ENCODE data around the gene MAP4K4.

MAP4K4 gene

DNA sequence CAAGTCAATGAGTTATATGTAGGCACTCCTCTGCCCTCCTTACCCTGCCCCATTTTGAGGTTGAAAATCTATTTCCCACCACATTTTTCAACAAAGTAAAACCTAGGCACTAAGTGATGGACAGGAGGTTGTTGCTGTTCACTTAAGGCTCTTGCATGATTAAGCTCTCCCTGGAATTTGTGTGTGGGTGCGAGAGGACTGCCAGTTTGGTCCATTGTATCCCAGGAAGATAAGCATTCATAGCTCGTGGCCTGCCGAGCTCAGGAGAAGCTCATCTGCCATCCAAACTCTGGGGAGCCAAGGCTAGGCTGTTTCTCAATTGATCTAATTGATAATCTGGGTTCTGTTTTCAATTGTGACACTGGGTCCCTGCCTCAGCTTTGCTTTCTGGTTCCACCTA is 4.7 kb upstream of the MAP4K4 start:
- DNase-seq (ENCODE audit: low read depth in 3 of 3): no peak

DNA sequence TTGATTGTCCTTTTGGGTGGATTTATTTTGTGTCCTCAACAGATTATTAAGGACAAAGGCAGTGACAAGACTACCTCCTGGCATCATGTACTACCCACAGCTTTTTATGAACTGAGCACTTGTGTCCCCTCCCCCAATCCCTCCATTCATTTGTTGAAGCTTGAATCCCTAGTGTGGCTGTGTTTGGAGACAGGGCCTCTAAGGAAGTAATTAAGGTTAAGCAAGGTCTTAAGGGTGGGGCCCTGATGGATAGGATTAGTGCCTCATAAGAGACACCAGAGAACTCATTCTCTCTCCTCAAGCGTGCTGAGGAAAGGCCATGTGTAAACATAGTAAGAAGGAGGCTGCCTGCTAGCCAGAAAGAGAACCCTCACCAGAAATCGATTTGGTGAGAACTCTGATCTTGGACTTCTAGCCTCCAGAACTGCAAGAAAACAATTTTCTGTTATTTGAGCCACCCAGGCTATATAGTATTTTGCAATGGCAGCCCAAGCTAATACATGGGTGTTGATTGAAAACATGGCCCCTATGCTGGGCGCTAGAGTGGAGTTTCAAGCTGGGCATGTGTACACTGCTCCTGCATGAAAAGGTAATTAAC is 3.4 kb upstream of the MAP4K4 start:
- no peak for DNase-seq (ENCODE audit: low read depth in 3 of 3)

GRCh38 chr2:101696272-101697123 is 1.0 kb upstream of the MAP4K4 start:
- DNase-seq (ENCODE audit: low read depth in 3 of 3): no peak

GRCh38 chr2:101698014-101698843 is 722 bp downstream of the MAP4K4 start:
- DNase-seq (ENCODE audit: low read depth in 3 of 3): no peak

GRCh38 chr2:101698844-101699754 is 1.6 kb downstream of the MAP4K4 start:
- DNase-seq (ENCODE audit: low read depth in 3 of 3): no peak

DNA sequence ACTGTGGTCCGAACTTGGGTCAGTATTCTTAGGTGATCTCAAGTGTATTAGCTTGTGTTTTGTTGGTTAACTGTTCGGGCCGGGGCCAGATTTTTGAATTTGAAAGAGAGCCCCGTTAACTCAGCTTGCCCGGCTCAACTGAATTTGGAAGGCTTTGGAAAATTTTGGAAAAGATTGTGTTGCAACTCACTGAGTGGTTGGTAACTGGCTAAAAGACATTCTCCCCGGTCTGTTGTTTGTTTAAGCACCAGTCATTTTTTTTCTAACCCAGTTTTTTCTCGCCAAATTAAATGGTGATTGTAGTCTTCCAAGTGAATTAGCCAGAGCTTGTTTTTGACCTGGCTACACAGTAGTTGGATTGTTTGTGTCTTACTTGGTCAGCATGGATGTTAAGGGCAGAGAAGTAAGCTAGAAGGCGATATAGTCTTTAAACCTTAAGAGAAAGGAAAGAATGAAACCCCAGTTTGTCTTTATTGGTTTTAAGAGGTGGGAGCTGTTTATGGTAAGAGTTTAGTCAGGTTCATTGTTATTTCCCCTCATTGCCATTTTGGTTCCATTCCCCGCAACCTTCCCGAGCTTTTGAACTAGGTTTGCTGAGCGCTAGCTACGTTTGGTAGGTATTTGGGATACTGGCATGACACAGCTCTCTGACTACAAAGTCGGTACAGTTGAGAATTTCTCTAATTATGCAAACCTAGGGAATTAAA is 2.4 kb downstream of the MAP4K4 start:
- DNase-seq (ENCODE audit: low read depth in 3 of 3): no peak

DNA sequence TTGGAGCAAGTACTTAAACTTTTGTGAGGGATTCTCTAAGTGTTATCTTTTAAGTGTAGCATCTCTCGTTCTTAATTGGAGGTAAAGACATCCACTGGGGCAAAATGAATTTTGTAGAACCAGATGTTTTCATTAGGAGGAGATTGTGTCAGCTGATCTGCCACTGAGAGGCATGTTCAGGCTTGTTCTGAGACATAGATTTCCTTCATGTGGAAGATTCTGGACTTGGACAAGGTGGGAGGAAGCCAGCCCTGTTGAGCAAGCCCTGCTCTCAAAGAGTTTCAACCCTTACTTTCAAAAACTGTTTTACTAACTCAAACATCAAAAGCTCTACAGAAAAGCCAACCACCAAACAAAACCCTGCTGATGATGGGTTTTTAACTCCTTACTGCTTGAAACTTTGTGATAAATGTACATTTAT is 6.5 kb downstream of the MAP4K4 start:
- no peak for DNase-seq (ENCODE audit: low read depth in 3 of 3)

DNA sequence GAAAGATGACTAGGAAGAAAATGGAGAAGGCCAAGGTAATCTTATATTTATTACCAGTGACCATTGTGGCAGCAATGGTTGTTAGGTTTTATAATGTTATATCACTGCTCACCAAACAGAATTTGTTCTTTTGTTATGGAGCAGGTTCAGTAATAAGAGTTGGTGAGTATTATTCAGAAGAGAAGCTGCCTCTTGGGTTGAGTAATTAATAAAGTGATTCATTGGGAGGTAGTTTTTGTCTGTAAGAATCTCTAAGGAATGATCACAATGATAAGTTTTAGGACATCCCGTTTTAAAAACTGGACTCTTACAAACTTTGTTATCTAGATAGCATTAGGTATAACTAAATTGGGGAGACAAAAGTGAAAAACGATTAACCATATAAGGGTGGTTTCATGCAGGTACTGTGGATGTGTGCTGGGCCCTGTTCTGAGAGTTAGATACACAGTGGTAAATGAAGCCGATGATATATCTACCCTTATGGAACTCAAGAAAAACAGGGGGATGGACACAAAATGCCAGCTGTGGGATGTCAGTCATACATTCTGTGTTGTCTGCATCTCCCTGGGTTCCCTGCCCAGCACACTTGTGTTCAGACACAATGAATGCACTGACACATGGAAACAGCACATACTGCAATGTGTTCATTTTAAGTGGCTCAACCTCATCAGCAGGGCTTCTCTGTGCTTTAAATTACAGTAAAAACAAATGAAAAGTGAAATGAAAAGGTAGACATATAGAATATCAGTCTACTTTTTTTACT is 7.5 kb downstream of the MAP4K4 start:
- DNase-seq (ENCODE audit: low read depth in 3 of 3): no peak

DNA sequence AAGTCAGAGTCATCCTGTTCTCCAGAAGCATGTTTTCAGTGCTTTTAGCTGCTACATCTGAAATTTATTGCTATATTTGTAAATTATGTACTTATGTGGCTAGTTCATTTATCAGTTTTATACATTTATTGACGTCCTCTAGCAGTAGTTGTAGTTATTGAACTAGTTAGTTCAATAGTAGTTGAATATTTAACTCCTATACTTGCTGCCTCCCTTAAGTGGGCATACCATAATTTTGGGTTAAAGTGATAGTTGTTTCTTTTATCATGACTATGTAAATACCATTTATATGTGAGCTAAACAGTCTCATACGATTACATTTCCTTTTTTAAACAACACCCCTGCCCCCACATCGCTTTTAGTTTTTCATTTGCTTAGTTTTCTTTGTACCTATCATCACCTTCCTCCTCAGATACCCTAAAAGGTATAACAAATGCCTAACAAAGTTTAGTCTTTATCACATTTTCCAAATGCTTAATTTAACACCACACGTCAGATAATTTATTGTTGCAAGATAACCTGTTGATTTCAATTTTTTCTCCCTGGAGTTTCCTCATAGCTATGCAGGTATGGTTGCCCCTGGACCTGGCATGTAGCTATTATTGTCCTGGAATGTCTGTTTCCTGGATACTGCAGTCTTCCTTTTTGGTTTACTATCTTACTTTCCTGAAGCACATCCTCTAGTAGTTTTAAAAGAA is 8.8 kb downstream of the MAP4K4 start:
- no peak for DNase-seq (ENCODE audit: low read depth in 3 of 3)

- DNase-seq (ENCODE audit: low read depth in 3 of 3): no peak
Observed at GRCh38 chr2:101706819-101707177, 9.3 kb downstream of the MAP4K4 start.

GRCh38 chr2:101710036-101710435 is 12.5 kb downstream of the MAP4K4 start:
- no peak for DNase-seq (ENCODE audit: low read depth in 3 of 3)

DNA sequence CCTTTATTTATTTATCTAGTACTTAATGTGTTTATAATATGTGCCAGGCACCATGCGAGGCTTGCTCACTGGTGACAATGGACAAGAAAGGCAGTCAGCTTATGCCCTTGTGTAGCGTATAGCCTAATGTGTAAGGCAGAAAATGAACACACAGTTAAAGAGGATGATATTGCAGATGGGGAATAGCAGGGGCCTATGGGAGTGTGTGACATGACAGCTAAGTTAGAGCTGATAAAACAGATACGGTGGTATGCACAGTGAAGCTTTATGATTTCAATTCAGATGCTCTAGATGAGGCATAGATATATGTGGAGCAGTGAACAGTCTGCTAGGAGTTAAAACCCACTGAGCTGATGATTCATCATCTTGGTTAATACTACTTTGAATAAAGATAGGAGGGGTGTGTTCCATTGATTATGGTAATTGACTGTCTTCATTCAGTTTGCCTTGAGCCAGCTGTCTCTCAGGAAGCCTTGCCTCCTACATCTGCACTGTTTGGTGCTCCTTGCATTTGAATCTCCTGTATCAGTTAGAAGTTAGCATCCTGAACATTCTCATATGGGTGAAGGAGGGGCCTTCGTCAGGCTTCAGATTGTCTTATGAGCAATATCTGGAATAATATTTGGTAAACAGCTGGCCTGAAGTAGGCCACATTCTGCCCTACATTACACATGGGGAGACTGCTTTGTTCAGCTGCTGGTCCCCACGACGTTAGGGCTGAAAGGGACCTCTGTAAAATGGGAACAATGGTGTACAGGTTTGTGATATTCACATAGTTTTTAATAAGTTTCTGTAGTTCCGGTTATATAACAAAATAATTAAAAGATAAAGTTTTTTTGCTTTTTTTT is 13.2 kb downstream of the MAP4K4 start:
- DNase-seq (ENCODE audit: low read depth in 3 of 3): no peak

- no peak for DNase-seq (ENCODE audit: low read depth in 3 of 3)
Observed at GRCh38 chr2:101714118-101714517, 16.6 kb downstream of the MAP4K4 start.

DNA sequence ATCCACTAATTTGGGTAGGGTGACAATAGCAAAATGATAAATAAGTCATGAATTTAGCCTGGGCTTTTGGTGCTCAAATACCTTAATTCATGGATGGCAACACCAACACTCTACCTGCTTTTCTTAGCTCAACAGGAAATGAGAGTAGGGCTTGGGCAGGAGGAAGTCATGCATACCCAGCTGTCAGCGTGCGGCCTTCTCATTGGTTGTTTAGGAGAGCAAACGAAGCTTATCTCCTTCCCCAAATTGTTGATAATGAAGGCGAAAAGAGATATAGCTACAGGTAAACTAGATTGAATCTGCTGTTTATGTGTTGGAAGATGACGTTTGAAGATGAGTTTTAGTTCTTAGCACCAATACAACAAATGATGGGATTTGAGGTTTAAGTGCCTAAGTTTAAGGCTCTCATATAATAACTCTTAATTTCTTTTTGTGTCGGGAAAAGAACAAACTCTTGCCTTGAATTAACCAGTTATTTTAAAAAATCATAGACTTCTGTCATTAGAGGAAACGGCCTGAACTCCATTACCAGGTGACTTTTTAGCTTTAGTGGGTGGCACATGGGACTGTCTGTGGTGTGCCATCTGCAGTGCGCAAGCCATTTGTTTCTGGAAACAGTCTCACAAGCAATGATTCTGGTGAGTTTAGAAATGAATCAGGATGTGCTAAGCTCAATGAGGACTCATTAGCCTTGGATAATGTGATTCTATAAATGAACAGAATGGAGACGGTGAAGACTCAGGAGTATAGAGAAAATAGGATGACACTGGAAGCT is 19.8 kb downstream of the MAP4K4 start:
- DNase-seq (ENCODE audit: low read depth in 3 of 3): no peak

DNA sequence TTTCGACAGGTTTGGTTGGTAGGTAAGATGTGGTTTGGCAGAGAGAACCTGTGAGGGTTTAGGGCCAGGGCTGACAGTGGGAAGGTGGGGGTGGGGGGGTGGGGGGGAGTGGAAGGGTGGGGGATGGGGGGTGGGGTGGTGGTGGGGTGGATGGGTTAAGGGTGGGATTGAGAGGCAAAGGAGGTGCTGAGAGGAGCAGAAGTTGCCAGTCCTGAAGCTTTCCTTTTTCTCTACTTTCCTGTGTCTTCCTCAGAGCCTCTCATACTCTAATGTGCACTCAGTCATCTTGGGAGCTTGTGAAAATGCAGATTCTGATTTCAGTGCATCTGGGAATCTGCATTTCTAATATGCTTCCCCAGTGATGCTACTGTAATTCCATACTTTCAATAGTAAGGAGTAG is 21.0 kb downstream of the MAP4K4 start:
- no peak for DNase-seq (ENCODE audit: low read depth in 3 of 3)

- no peak for DNase-seq (ENCODE audit: low read depth in 3 of 3)
Observed at GRCh38 chr2:101718993-101719571, 21.6 kb downstream of the MAP4K4 start.

DNA sequence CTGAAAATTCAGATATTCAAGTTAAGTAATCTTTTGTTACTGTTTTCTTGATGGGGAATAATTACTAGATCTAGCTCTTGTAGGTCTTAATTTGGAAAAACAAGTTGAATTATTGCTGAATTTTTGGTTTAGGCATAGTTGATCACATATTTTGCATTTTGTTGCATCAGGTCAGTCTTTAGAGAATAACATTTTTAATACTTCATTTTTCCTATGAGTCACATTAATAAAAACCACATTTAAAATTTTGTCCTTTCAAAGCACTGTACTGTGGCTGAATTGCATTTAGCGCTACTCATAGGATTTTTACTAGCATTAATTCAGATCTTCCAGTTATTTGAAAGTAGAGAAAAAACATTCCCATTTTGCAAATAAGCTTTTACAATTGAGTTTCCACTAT is 23.2 kb downstream of the MAP4K4 start:
- no peak for DNase-seq (ENCODE audit: low read depth in 3 of 3)

All from stimulated activated CD4-positive, alpha-beta T cell treated with anti-CD3 and anti-CD28 coated beads, TNF-alpha, amount 100 ng/mL, for 4 hours (primary cell).